Neuronal stem cell (in vitro differentiated cells): ENCODE data around the gene RPL21.

Source experiments
- DNase-seq: peaks from one replicate; pipeline ENCODE4 v3.0.0-alpha.2; 2013; ENCODE audit warnings: low spot score
- H2AFZ ChIP-seq: one replicate; pipeline ENCODE4 v1.6.1; 2013; ENCODE audit warnings: mild to moderate bottlenecking, low read length, inconsistent platforms
- H2AK5ac ChIP-seq: 2 replicates; pipeline ENCODE4 v1.6.1; 2013; ENCODE audit warnings: low read depth, mild to moderate bottlenecking, inconsistent platforms, low read length, moderate library complexity, mixed read lengths
- H2BK120ac ChIP-seq: 2 replicates; pipeline ENCODE4 v1.6.1; 2013; ENCODE audit warnings: low read depth, mild to moderate bottlenecking, inconsistent platforms, low read length, moderate library complexity, mixed read lengths
- H2BK12ac ChIP-seq: one replicate; pipeline ENCODE4 v1.6.1; 2013; ENCODE audit warnings: low read length, inconsistent platforms
- H2BK15ac ChIP-seq: 2 replicates; pipeline ENCODE4 v1.6.1; 2013; ENCODE audit warnings: mild to moderate bottlenecking, low read length, inconsistent platforms, mixed read lengths
- H2BK5ac ChIP-seq: one replicate; pipeline ENCODE4 v1.6.1; 2013; ENCODE audit warnings: inconsistent platforms, mild to moderate bottlenecking, low read length, moderate library complexity
- H3K14ac ChIP-seq: one replicate; pipeline ENCODE4 v1.6.1; 2013; ENCODE audit warnings: low read length, inconsistent platforms
- H3K18ac ChIP-seq: 2 replicates; pipeline ENCODE4 v1.6.1; 2013; ENCODE audit warnings: low read length, inconsistent platforms
- H3K23ac ChIP-seq: 2 replicates; pipeline ENCODE4 v1.6.1; 2013; ENCODE audit warnings: low read depth, mild to moderate bottlenecking, mixed read lengths, low read length, inconsistent platforms; ENCODE audit not compliant: poor library complexity
- H3K27ac ChIP-seq: replicated peaks from 3 replicates; pipeline ENCODE4 v1.5.1; 2013; ENCODE audit warnings: low read length, inconsistent platforms
- H3K27me3 ChIP-seq, 3 experiments: 2 replicates each; pipeline ENCODE4 v1.6.1; 2013; ENCODE audit warnings: low read length in 3 of 3, mild to moderate bottlenecking in 2 of 3, inconsistent platforms in 1 of 3, low read depth in 1 of 3, mixed read lengths in 1 of 3, moderate library complexity in 1 of 3; ENCODE audit not compliant: control insufficient read depth in 3 of 3, insufficient read depth in 3 of 3
- H3K36me3 ChIP-seq, 2 donors: replicated peaks in 1 of 2; 2 replicates each; pipeline ENCODE4 v1.6.1; 2013; ENCODE audit warnings: low read length in 2 of 2; ENCODE audit not compliant: control insufficient read depth in 2 of 2, insufficient read depth in 2 of 2
- H3K4ac ChIP-seq: 2 replicates; pipeline ENCODE4 v1.6.1; 2013; ENCODE audit warnings: inconsistent platforms, mild to moderate bottlenecking, low read length, moderate library complexity
- H3K4me1 ChIP-seq, 2 donors: 1 replicate in 1 of 2; 2 replicates in 1 of 2; pipeline ENCODE4 v1.6.1; 2013; ENCODE audit warnings: low read length in 2 of 2, low read depth in 1 of 2; ENCODE audit not compliant: control insufficient read depth in 2 of 2, insufficient read depth in 1 of 2
- H3K4me2 ChIP-seq: one replicate; pipeline ENCODE4 v1.6.1; 2013; ENCODE audit warnings: mild to moderate bottlenecking, low read length, inconsistent platforms; ENCODE audit not compliant: insufficient read depth, poor library complexity, severe bottlenecking
- H3K4me3 ChIP-seq, 2 donors: 2 replicates each; pipeline ENCODE4 v1.5.1; 2013; ENCODE audit warnings: low read length in 2 of 2, mild to moderate bottlenecking in 2 of 2, inconsistent platforms in 1 of 2, moderate library complexity in 1 of 2
- H3K79me1 ChIP-seq: one replicate; pipeline ENCODE4 v1.6.1; 2013; ENCODE audit warnings: low read depth, mild to moderate bottlenecking, inconsistent platforms, low read length, moderate library complexity
- H3K9ac ChIP-seq: one replicate; pipeline ENCODE4 v1.6.1; 2013; ENCODE audit warnings: mild to moderate bottlenecking, low read depth, low read length, inconsistent platforms; ENCODE audit not compliant: poor library complexity
- H3K9me3 ChIP-seq, 2 donors: replicated peaks in 1 of 2; 2 replicates each; pipeline versions ENCODE3 to v1.6.1; 2013; ENCODE audit warnings: low read length in 2 of 2, mild to moderate bottlenecking in 2 of 2, inconsistent platforms in 1 of 2, low read depth in 1 of 2, mixed read lengths in 1 of 2, moderate library complexity in 1 of 2; ENCODE audit not compliant: control insufficient read depth in 2 of 2, insufficient read depth in 1 of 2
- H4K8ac ChIP-seq: one replicate; pipeline ENCODE4 v1.6.1; 2013; ENCODE audit warnings: low read depth, mild to moderate bottlenecking, inconsistent platforms, low read length, moderate library complexity
- H4K91ac ChIP-seq: one replicate; pipeline ENCODE4 v1.6.1; 2013; ENCODE audit warnings: low read length, low read depth, mild to moderate bottlenecking, inconsistent platforms; ENCODE audit not compliant: poor library complexity
- WGBS, 2 donors: extraction: QIAGEN DNeasy Blood & Tissue Kit; methylation state at CpG; one replicate each; pipeline ENCODE4 v1.1.7; 2013; ENCODE audit warnings: missing lambda C conversion rate in 2 of 2, mixed read lengths in 1 of 2; ENCODE audit not compliant: insufficient read length in 2 of 2, insufficient replicate concordance in 1 of 2; ENCODE audit errors: extremely low coverage in 2 of 2; 5-methylcytosine and 5-hydroxymethylcytosine counted together

Gene RPL21

GRCh38 chr13:27270594-27271520, 19.5 kb downstream of the RPL21 start, which contains the start of gene RASL11A:
Gene RASL11A (plus strand): TSS chr13:27270830. CDS start chr13:27270945, 115 bp downstream.
- Histone ChIP-seq H2BK15ac (no peak within 1 kb of the TSS), H3K27ac (peak within 1 kb of the TSS; percentile 66), H2AFZ (peak within 1 kb of the TSS; percentile 100)

GRCh38 chr13:27271570-27272096, 20.3 kb downstream of the RPL21 start:
- WGBS, 2 donors, result no CpG with 5 or more reads among the region's 15 CpGs

More at GRCh38 chr13:27270594-27271520, 19.5 kb downstream of the RPL21 start, which contains the start of gene RASL11A:
- H3K18ac ChIP-seq, result peak within 1 kb of the TSS; percentile 98
- H3K4me2 ChIP-seq, result peak within 1 kb of the TSS; percentile 97
- WGBS, 2 donors, result no CpG with 5 or more reads among the region's 99 CpGs
- H3K23ac ChIP-seq, result peak within 1 kb of the TSS; percentile 32
- H2BK12ac ChIP-seq, result no peak within 1 kb of the TSS
- H4K8ac ChIP-seq, result no peak within 1 kb of the TSS
- peaks cover 0 to 14% (median 6%) of the 10 kb centered on the region in 3 experiments for H3K27me3 ChIP-seq
- no peaks in the 10 kb centered on the region for H3K79me1 ChIP-seq
- peak within 1 kb of the TSS; percentile 47 for H2AK5ac ChIP-seq
- peak within 1 kb of the TSS; percentile 90 for H3K9ac ChIP-seq
- peaks cover 0 to 2% of the 10 kb centered on the region in 2 donors for H3K4me1 ChIP-seq
- H3K4me3 ChIP-seq, result peak within 1 kb of the TSS; percentile 68 to 88
- H2BK120ac ChIP-seq, result no peak within 1 kb of the TSS
- H3K4ac ChIP-seq, result no peak within 1 kb of the TSS
- no peaks in the 10 kb centered on the region for H3K36me3 ChIP-seq
- no peaks in the 10 kb centered on the region for H3K9me3 ChIP-seq
- H4K91ac ChIP-seq, result no peak within 1 kb of the TSS
- peak; percentile 83 for DNase-seq
- H2BK5ac ChIP-seq, result no peak within 1 kb of the TSS
- no peak within 1 kb of the TSS for H3K14ac ChIP-seq

GRCh38 chr13:27273658-27274425, 22.5 kb downstream of the RPL21 start:
- no peak overlapping the region for H2BK120ac ChIP-seq
- WGBS, 2 donors, result 100% methylated on average over 1 of the region's 4 CpGs; no CpG with 5 or more reads in 1 of the 2 donors
- H3K9me3 ChIP-seq, result no peaks in the 10 kb centered on the region
- no peak overlapping the region for H4K8ac ChIP-seq
- H2AFZ ChIP-seq, result no peak overlapping the region
- no peak overlapping the region for H4K91ac ChIP-seq
- H2BK15ac ChIP-seq, result no peak overlapping the region
- no peak overlapping the region for H2AK5ac ChIP-seq
- no peak overlapping the region for H2BK5ac ChIP-seq
- no peak overlapping the region for H3K14ac ChIP-seq
- no peak overlapping the region for H3K23ac ChIP-seq
- H2BK12ac ChIP-seq, result no peak overlapping the region
- H3K27ac ChIP-seq, result no peak overlapping the region
- H3K4ac ChIP-seq, result no peak overlapping the region
- DNase-seq, result no peak
- H3K4me2 ChIP-seq, result no peak overlapping the region
- H3K4me1 ChIP-seq, result peaks cover 0 to 2% of the 10 kb centered on the region in 2 donors
- no peak overlapping the region for H3K18ac ChIP-seq
- H3K9ac ChIP-seq, result no peak overlapping the region
- no peaks in the 10 kb centered on the region for H3K36me3 ChIP-seq
- H3K79me1 ChIP-seq, result no peaks in the 10 kb centered on the region
- H3K4me3 ChIP-seq, result no peak overlapping the region
- H3K27me3 ChIP-seq, result peaks cover 4 to 14% (median 6%) of the 10 kb centered on the region in 3 experiments

More at GRCh38 chr13:27271570-27272096, 20.3 kb downstream of the RPL21 start:
- no peaks in the 10 kb centered on the region for H3K79me1 ChIP-seq
- DNase-seq, result no peak
- H3K18ac ChIP-seq, result no peak overlapping the region
- H2AK5ac ChIP-seq, result peak overlapping the region; percentile 47
- H3K4me2 ChIP-seq, result peak overlapping the region; percentile 97
- peaks cover 0 to 14% (median 6%) of the 10 kb centered on the region in 3 experiments for H3K27me3 ChIP-seq
- no peak overlapping the region for H2BK5ac ChIP-seq
- no peak overlapping the region for H3K4ac ChIP-seq
- no peak overlapping the region for H3K14ac ChIP-seq
- H3K23ac ChIP-seq, result no peak overlapping the region
- no peak overlapping the region for H2BK120ac ChIP-seq
- no peak overlapping the region for H4K91ac ChIP-seq
- H2BK12ac ChIP-seq, result no peak overlapping the region
- no peak overlapping the region for H4K8ac ChIP-seq
- H3K4me3 ChIP-seq, result no peak overlapping the region
- peaks cover 0 to 2% of the 10 kb centered on the region in 2 donors for H3K4me1 ChIP-seq
- H3K36me3 ChIP-seq, result no peaks in the 10 kb centered on the region
- peak overlapping the region; percentile 100 for H2AFZ ChIP-seq
- no peak overlapping the region for H2BK15ac ChIP-seq
- H3K27ac ChIP-seq, result no peak overlapping the region
- H3K9ac ChIP-seq, result no peak overlapping the region
- H3K9me3 ChIP-seq, result no peaks in the 10 kb centered on the region
